IPS-18a (cell line): ENCODE measurements around the gene TNRC6B.

Experiments
- H3K27ac ChIP-seq: one replicate; pipeline ENCODE4 v1.5.1; 2013; ENCODE audit warnings: low read length
- H3K27me3 ChIP-seq: one replicate; pipeline ENCODE4 v1.6.1; 2013; ENCODE audit warnings: mild to moderate bottlenecking, low read length; ENCODE audit not compliant: control insufficient read depth, insufficient read depth
- H3K36me3 ChIP-seq: one replicate; pipeline ENCODE4 v1.6.1; 2013; ENCODE audit warnings: low read depth, low read length; ENCODE audit not compliant: control insufficient read depth
- H3K4me1 ChIP-seq: one replicate; pipeline ENCODE4 v1.6.1; 2013; ENCODE audit warnings: low read depth, low read length; ENCODE audit not compliant: control insufficient read depth
- H3K4me3 ChIP-seq: one replicate; pipeline ENCODE4 v1.5.1; 2013; ENCODE audit warnings: low read length
- H3K9ac ChIP-seq: one replicate; pipeline ENCODE4 v1.6.1; 2013; ENCODE audit warnings: mild to moderate bottlenecking, low read length, moderate library complexity
- H3K9me3 ChIP-seq: one replicate; pipeline ENCODE4 v1.6.1; 2013; ENCODE audit warnings: low read depth, low read length; ENCODE audit not compliant: control insufficient read depth

TNRC6B gene

GRCh38 chr22:40271440-40271839 is 93.7 kb downstream of the TNRC6B start:
- Histone ChIP-seq H3K4me1 (no peaks in the 10 kb centered on the region), H3K9me3 (no peaks in the 10 kb centered on the region), H3K9ac (no peak overlapping the region), H3K27me3 (no peaks in the 10 kb centered on the region), H3K4me3 (no peak overlapping the region), H3K27ac (no peak overlapping the region), H3K36me3 (peaks cover 64% of the 10 kb centered on the region)

- no peaks in the 10 kb centered on the region for H3K9me3 ChIP-seq
- H3K36me3 ChIP-seq: peaks cover 69% of the 10 kb centered on the region
- H3K4me3 ChIP-seq: no peak overlapping the region
- no peaks in the 10 kb centered on the region for H3K4me1 ChIP-seq
- no peaks in the 10 kb centered on the region for H3K27me3 ChIP-seq
- H3K27ac ChIP-seq: no peak overlapping the region
- no peak overlapping the region for H3K9ac ChIP-seq
Measured at GRCh38 chr22:40273319-40273718, 95.6 kb downstream of the TNRC6B start.

GRCh38 chr22:40276996-40277823 is 99.5 kb downstream of the TNRC6B start:
- Histone ChIP-seq H3K36me3 (peaks cover 87% of the 10 kb centered on the region), H3K4me1 (no peaks in the 10 kb centered on the region), H3K9me3 (no peaks in the 10 kb centered on the region), H3K27ac (no peak overlapping the region), H3K9ac (no peak overlapping the region), H3K4me3 (no peak overlapping the region), H3K27me3 (no peaks in the 10 kb centered on the region)

GRCh38 chr22:40279017-40279416 is 101.3 kb downstream of the TNRC6B start:
- H3K36me3 ChIP-seq: peaks cover 79% of the 10 kb centered on the region
- no peaks in the 10 kb centered on the region for H3K4me1 ChIP-seq

GRCh38 chr22:40281717-40282116 is 104.0 kb downstream of the TNRC6B start:
- Histone ChIP-seq H3K9me3 (no peaks in the 10 kb centered on the region), H3K9ac (no peak overlapping the region), H3K27me3 (no peaks in the 10 kb centered on the region), H3K27ac (no peak overlapping the region), H3K36me3 (peaks cover 89% of the 10 kb centered on the region), H3K4me3 (no peak overlapping the region), H3K4me1 (no peaks in the 10 kb centered on the region)

More at GRCh38 chr22:40279017-40279416, 101.3 kb downstream of the TNRC6B start:
- no peaks in the 10 kb centered on the region for H3K9me3 ChIP-seq
- no peaks in the 10 kb centered on the region for H3K27me3 ChIP-seq
- H3K9ac ChIP-seq: no peak overlapping the region
- H3K4me3 ChIP-seq: no peak overlapping the region
- no peak overlapping the region for H3K27ac ChIP-seq

GRCh38 chr22:40285513-40285912 is 107.8 kb downstream of the TNRC6B start:
- H3K9ac ChIP-seq: no peak overlapping the region
- no peak overlapping the region for H3K4me3 ChIP-seq
- H3K36me3 ChIP-seq: peaks cover 83% of the 10 kb centered on the region
- no peaks in the 10 kb centered on the region for H3K9me3 ChIP-seq
- no peaks in the 10 kb centered on the region for H3K27me3 ChIP-seq
- H3K4me1 ChIP-seq: no peaks in the 10 kb centered on the region
- H3K27ac ChIP-seq: no peak overlapping the region

GRCh38 chr22:40289991-40290459 is 112.3 kb downstream of the TNRC6B start:
- H3K4me3 ChIP-seq: no peak overlapping the region
- no peaks in the 10 kb centered on the region for H3K27me3 ChIP-seq
- no peak overlapping the region for H3K9ac ChIP-seq
- H3K27ac ChIP-seq: no peak overlapping the region
- H3K9me3 ChIP-seq: no peaks in the 10 kb centered on the region
- no peaks in the 10 kb centered on the region for H3K4me1 ChIP-seq
- peaks cover 75% of the 10 kb centered on the region for H3K36me3 ChIP-seq

GRCh38 chr22:40290516-40290915 is 112.8 kb downstream of the TNRC6B start:
- no peak overlapping the region for H3K9ac ChIP-seq
- H3K4me1 ChIP-seq: no peaks in the 10 kb centered on the region
- H3K27ac ChIP-seq: no peak overlapping the region
- no peak overlapping the region for H3K4me3 ChIP-seq
- H3K27me3 ChIP-seq: no peaks in the 10 kb centered on the region
- H3K9me3 ChIP-seq: no peaks in the 10 kb centered on the region
- H3K36me3 ChIP-seq: peaks cover 70% of the 10 kb centered on the region

GRCh38 chr22:40294696-40295095 is 117.0 kb downstream of the TNRC6B start:
- peaks cover 51% of the 10 kb centered on the region for H3K36me3 ChIP-seq
- H3K9me3 ChIP-seq: no peaks in the 10 kb centered on the region
- no peak overlapping the region for H3K9ac ChIP-seq
- H3K27me3 ChIP-seq: no peaks in the 10 kb centered on the region
- no peak overlapping the region for H3K27ac ChIP-seq
- H3K4me1 ChIP-seq: no peaks in the 10 kb centered on the region
- H3K4me3 ChIP-seq: no peak overlapping the region

- peaks cover 50% of the 10 kb centered on the region for H3K36me3 ChIP-seq
- H3K27me3 ChIP-seq: no peaks in the 10 kb centered on the region
- H3K4me1 ChIP-seq: no peaks in the 10 kb centered on the region
- no peak overlapping the region for H3K4me3 ChIP-seq
- H3K27ac ChIP-seq: no peak overlapping the region
- no peak overlapping the region for H3K9ac ChIP-seq
- no peaks in the 10 kb centered on the region for H3K9me3 ChIP-seq
Measured at GRCh38 chr22:40300316-40300715, 122.6 kb downstream of the TNRC6B start.

GRCh38 chr22:40300884-40301672 is 123.4 kb downstream of the TNRC6B start:
- Histone ChIP-seq H3K4me1 (no peaks in the 10 kb centered on the region), H3K4me3 (no peak overlapping the region), H3K27me3 (no peaks in the 10 kb centered on the region), H3K36me3 (peaks cover 47% of the 10 kb centered on the region), H3K9me3 (no peaks in the 10 kb centered on the region), H3K9ac (no peak overlapping the region), H3K27ac (no peak overlapping the region)
